SHP77 (cell line): Measurements from ENCODE around the gene DIAPH3.

Experiments
- DNase-seq, 2 experiments: peaks; one replicate each; lab custom pipeline; 2025; lab: John Stamatoyannopoulos, UW

The DIAPH3 gene

GRCh38 chr13:59954601-59955000 lies 209.1 kb downstream of the DIAPH3 start:
- no peak for DNase-seq

- no peak for DNase-seq
Measured at GRCh38 chr13:59951011-59951410, 212.7 kb downstream of the DIAPH3 start.

- no peak for DNase-seq
Measured at GRCh38 chr13:59950266-59950665, 213.5 kb downstream of the DIAPH3 start.

- DNase-seq: no peak
Measured at GRCh38 chr13:59948686-59949085, 215.0 kb downstream of the DIAPH3 start.

- no peak for DNase-seq
Measured at GRCh38 chr13:59946944-59947343, 216.8 kb downstream of the DIAPH3 start.

- peak in 1 of 2 experiments; percentile 0 for DNase-seq
Measured at GRCh38 chr13:59931621-59932020, 232.1 kb downstream of the DIAPH3 start.

GRCh38 chr13:59924256-59924655 lies 239.5 kb downstream of the DIAPH3 start:
- DNase-seq: no peak

- no peak for DNase-seq
Measured at GRCh38 chr13:59915252-59915651, 248.5 kb downstream of the DIAPH3 start.

- DNase-seq: no peak
Measured at GRCh38 chr13:59914556-59914955, 249.2 kb downstream of the DIAPH3 start.

- no peak for DNase-seq
Measured at GRCh38 chr13:59906413-59907049, 257.2 kb downstream of the DIAPH3 start.

GRCh38 chr13:59901191-59901590 lies 262.5 kb downstream of the DIAPH3 start:
- DNase-seq: no peak

GRCh38 chr13:59898066-59898465 lies 265.7 kb downstream of the DIAPH3 start:
- no peak for DNase-seq

- DNase-seq: no peak
Measured at GRCh38 chr13:59893266-59893665, 270.5 kb downstream of the DIAPH3 start.

- no peak for DNase-seq
Measured at GRCh38 chr13:59891053-59891452, 272.7 kb downstream of the DIAPH3 start.

- DNase-seq: no peak
Measured at GRCh38 chr13:59890054-59890453, 273.7 kb downstream of the DIAPH3 start.

- DNase-seq: no peak
Measured at GRCh38 chr13:59888408-59888807, 275.3 kb downstream of the DIAPH3 start.

- no peak for DNase-seq
Measured at GRCh38 chr13:59885076-59885475, 278.7 kb downstream of the DIAPH3 start.

- DNase-seq: no peak
Measured at GRCh38 chr13:59883885-59884284, 279.8 kb downstream of the DIAPH3 start.

- DNase-seq: no peak
Measured at GRCh38 chr13:59880468-59880867, 283.3 kb downstream of the DIAPH3 start.

GRCh38 chr13:59879281-59879680 lies 284.4 kb downstream of the DIAPH3 start:
- no peak for DNase-seq

- no peak for DNase-seq
Measured at GRCh38 chr13:59877933-59878332, 285.8 kb downstream of the DIAPH3 start.

- DNase-seq: no peak
Measured at GRCh38 chr13:59874973-59875372, 288.8 kb downstream of the DIAPH3 start.

GRCh38 chr13:59873856-59874255 lies 289.9 kb downstream of the DIAPH3 start:
- DNase-seq: no peak

GRCh38 chr13:59873309-59873708 lies 290.4 kb downstream of the DIAPH3 start:
- DNase-seq: no peak
